Fibroblast of lung (primary cell): Measurements from ENCODE around the gene HIRIP3. TPM values are rescaled to one million over a fixed set of nuclear protein-coding genes. Genes with fewer than 3 reads are reported as not detected.

Source experiments
- polyA plus RNA-seq, 2 donors: library from polyadenylated mRNA; depleted of rRNA in 1 of 2; stranded (reverse) in 1 of 2; unstranded in 1 of 2; fragments of >200 nt; gene quantifications; 2 replicates each; pipeline ENCODE4 v1.2.1, GENCODE V29; 2011 to 2012; ENCODE audit warnings: missing spikeins in 1 of 2
- total RNA-seq: library from RNA; depleted of rRNA; stranded (reverse); fragments of >200 nt; gene quantifications from 2 replicates; pipeline ENCODE4 v1.2.1, GENCODE V29; 2014

Gene HIRIP3
- total and polyA plus RNA-seq, 2 donors (not counting 1 experiment from before 2014, with no cell fraction given) = 3.0 to 7.9 TPM

Other genes starting within 250 kb of the HIRIP3 start
- not detected in 2 replicates for gene C16orf54, start 249.6 kb downstream of the HIRIP3 start, total RNA-seq
- not detected in 2 replicates for gene C16orf54, start 249.6 kb downstream of the HIRIP3 start, polyA plus RNA-seq
- gene ZG16, start 217.4 kb downstream of the HIRIP3 start, total RNA-seq = not detected in 2 replicates
- not detected in 2 replicates for gene ZG16, start 217.4 kb downstream of the HIRIP3 start, polyA plus RNA-seq
- gene KIF22, start 204.9 kb downstream of the HIRIP3 start, total RNA-seq = 4.4 and 17.7 TPM in 2 replicates
- 12.3 and 43.3 TPM in 2 replicates for gene KIF22, start 204.9 kb downstream of the HIRIP3 start, polyA plus RNA-seq
- 131 and 136 TPM in 2 replicates for gene MAZ, start 189.1 kb downstream of the HIRIP3 start, total RNA-seq
- gene MAZ, start 189.1 kb downstream of the HIRIP3 start, polyA plus RNA-seq = 68.1 and 96.6 TPM in 2 replicates
- 2.1 TPM in 2 replicates for gene PRRT2, start 183.4 kb downstream of the HIRIP3 start, total RNA-seq
- gene PRRT2, start 183.4 kb downstream of the HIRIP3 start, polyA plus RNA-seq = 1.3 and 2.9 TPM in 2 replicates
- gene PAGR1, start 179.5 kb downstream of the HIRIP3 start, total RNA-seq = 10.7 and 12.1 TPM in 2 replicates
- 10.0 and 16.2 TPM in 2 replicates for gene PAGR1, start 179.5 kb downstream of the HIRIP3 start, polyA plus RNA-seq
- gene MVP, start 175.2 kb downstream of the HIRIP3 start, total RNA-seq = 336 and 518 TPM in 2 replicates
- gene MVP, start 175.2 kb downstream of the HIRIP3 start, polyA plus RNA-seq = 208 and 214 TPM in 2 replicates
- 89.1 and 99.6 TPM in 2 replicates for gene CDIPT, start 132.4 kb downstream of the HIRIP3 start, total RNA-seq
- gene CDIPT, start 132.4 kb downstream of the HIRIP3 start, polyA plus RNA-seq = 78.1 and 84.9 TPM in 2 replicates
- gene SEZ6L2, start 96.1 kb downstream of the HIRIP3 start, total RNA-seq = 1.8 and 2.6 TPM in 2 replicates
- 0.80 and 1.2 TPM in 2 replicates for gene SEZ6L2, start 96.1 kb downstream of the HIRIP3 start, polyA plus RNA-seq
- 5.4 and 5.9 TPM in 2 replicates for gene ASPHD1, start 95.1 kb downstream of the HIRIP3 start, total RNA-seq
- 0.77 and 1.3 TPM in 2 replicates for gene ASPHD1, start 95.1 kb downstream of the HIRIP3 start, polyA plus RNA-seq
- gene KCTD13, start 69.4 kb downstream of the HIRIP3 start, total RNA-seq = 4.6 and 6.3 TPM in 2 replicates
- 5.7 and 5.9 TPM in 2 replicates for gene KCTD13, start 69.4 kb downstream of the HIRIP3 start, polyA plus RNA-seq
- gene TMEM219, start 33.5 kb downstream of the HIRIP3 start, total RNA-seq = 80.6 and 100 TPM in 2 replicates
- 79.4 and 86.3 TPM in 2 replicates for gene TMEM219, start 33.5 kb downstream of the HIRIP3 start, polyA plus RNA-seq
- gene TAOK2, start 21.7 kb downstream of the HIRIP3 start, total RNA-seq = 36.5 and 41.3 TPM in 2 replicates
- gene TAOK2, start 21.7 kb downstream of the HIRIP3 start, polyA plus RNA-seq = 12.3 and 14.3 TPM in 2 replicates
- gene INO80E, start 624 bp upstream of the HIRIP3 start, total RNA-seq = 16.3 and 18.5 TPM in 2 replicates
- gene INO80E, start 624 bp upstream of the HIRIP3 start, polyA plus RNA-seq = 21.9 and 37.1 TPM in 2 replicates
- gene DOC2A, start 15.4 kb upstream of the HIRIP3 start, total RNA-seq = 0.26 and 0.33 TPM in 2 replicates
- 0.03 TPM in 1 of 2 replicates, not detected in the other for gene DOC2A, start 15.4 kb upstream of the HIRIP3 start, polyA plus RNA-seq
- gene C16orf92, start 27.6 kb upstream of the HIRIP3 start, total RNA-seq = not detected in 2 replicates
- gene C16orf92, start 27.6 kb upstream of the HIRIP3 start, polyA plus RNA-seq = not detected in 2 replicates
- gene TLCD3B, start 35.7 kb upstream of the HIRIP3 start, total RNA-seq = not detected in 2 replicates
- 0.11 TPM in 1 of 2 replicates, not detected in the other for gene TLCD3B, start 35.7 kb upstream of the HIRIP3 start, polyA plus RNA-seq
- 461 and 474 TPM in 2 replicates for gene ALDOA, start 70.1 kb upstream of the HIRIP3 start, total RNA-seq
- 1,015 and 1,066 TPM in 2 replicates for gene ALDOA, start 70.1 kb upstream of the HIRIP3 start, polyA plus RNA-seq
- gene PPP4C, start 80.4 kb upstream of the HIRIP3 start, total RNA-seq = 134 and 147 TPM in 2 replicates
- gene PPP4C, start 80.4 kb upstream of the HIRIP3 start, polyA plus RNA-seq = 116 and 161 TPM in 2 replicates
- 0.26 and 0.33 TPM in 2 replicates for gene TBX6, start 96.3 kb upstream of the HIRIP3 start, total RNA-seq
- not detected in 2 replicates for gene TBX6, start 96.3 kb upstream of the HIRIP3 start, polyA plus RNA-seq
- 16.0 and 19.5 TPM in 2 replicates for gene YPEL3, start 100.6 kb upstream of the HIRIP3 start, total RNA-seq
- gene YPEL3, start 100.6 kb upstream of the HIRIP3 start, polyA plus RNA-seq = 11.9 and 21.4 TPM in 2 replicates
- gene GDPD3, start 117.9 kb upstream of the HIRIP3 start, total RNA-seq = 1.0 and 1.2 TPM in 2 replicates
- 1.2 and 1.3 TPM in 2 replicates for gene GDPD3, start 117.9 kb upstream of the HIRIP3 start, polyA plus RNA-seq
- gene MAPK3, start 127.6 kb upstream of the HIRIP3 start, total RNA-seq = 32.1 and 48.7 TPM in 2 replicates
- gene MAPK3, start 127.6 kb upstream of the HIRIP3 start, polyA plus RNA-seq = 167 and 264 TPM in 2 replicates
- gene CORO1A, start 188.0 kb upstream of the HIRIP3 start, total RNA-seq = 0.17 and 0.26 TPM in 2 replicates
- 0.85 and 2.6 TPM in 2 replicates for gene CORO1A, start 188.0 kb upstream of the HIRIP3 start, polyA plus RNA-seq
- 12.6 and 18.0 TPM in 2 replicates for gene BOLA2B, start 198.0 kb upstream of the HIRIP3 start, total RNA-seq
- 47.4 and 79.2 TPM in 2 replicates for gene BOLA2B, start 198.0 kb upstream of the HIRIP3 start, polyA plus RNA-seq
- 18.2 and 19.2 TPM in 2 replicates for gene SLX1A, start 198.3 kb upstream of the HIRIP3 start, total RNA-seq
- gene SLX1A, start 198.3 kb upstream of the HIRIP3 start, polyA plus RNA-seq = 3.9 and 11.5 TPM in 2 replicates
- 2.1 and 2.8 TPM in 2 replicates for gene SULT1A3, start 203.6 kb upstream of the HIRIP3 start, total RNA-seq
- 3.1 and 4.1 TPM in 2 replicates for gene SULT1A3, start 203.6 kb upstream of the HIRIP3 start, polyA plus RNA-seq